Stimulated activated naive CD8-positive, alpha-beta T cell treated with anti-CD3 and anti-CD28 coated beads, Interleukin-15, amount 100 ng/mL, for 72 hours (primary cell): ENCODE measurements around the gene PSMC6.
"Not testable (repeated sequence)": the region's sequence is repeated elsewhere in the genome, so short reads cannot be mapped to it uniquely, and the experiment has no call there.

Experiments used
- ATAC-seq: fragments of 150-1000 bp; cut with Tn5 transposase; 2 replicates; pipeline ENCODE4 v1.10.0; 2021; ENCODE audit warnings: mild to moderate bottlenecking, moderate library complexity
- DNase-seq, 2 donors: peaks; one replicate each; pipeline ENCODE4 v3.0.0; 2021 to 2022
- H3K27ac Mint-ChIP-seq, 2 donors: one replicate each; pipeline ENCODE4 v1.8.0; 2022; ENCODE audit warnings: mild to moderate bottlenecking in 2 of 2, mixed read lengths in 2 of 2, moderate library complexity in 2 of 2
- H3K27me3 Mint-ChIP-seq: one replicate; pipeline ENCODE4 v1.8.0; 2022; ENCODE audit warnings: mixed read lengths
- H3K4me1 Mint-ChIP-seq: one replicate; pipeline ENCODE4 v1.8.0; 2022; ENCODE audit warnings: mild to moderate bottlenecking, mixed read lengths
- H3K4me3 Mint-ChIP-seq, 2 donors: one replicate each; pipeline ENCODE4 v1.8.0; 2022; ENCODE audit warnings: mild to moderate bottlenecking in 2 of 2, mixed read lengths in 2 of 2, moderate library complexity in 1 of 2
- H3K9me3 Mint-ChIP-seq, 2 donors: one replicate each; pipeline ENCODE4 v1.8.0; 2022; ENCODE audit warnings: mixed read lengths in 2 of 2

Gene PSMC6

DNA sequence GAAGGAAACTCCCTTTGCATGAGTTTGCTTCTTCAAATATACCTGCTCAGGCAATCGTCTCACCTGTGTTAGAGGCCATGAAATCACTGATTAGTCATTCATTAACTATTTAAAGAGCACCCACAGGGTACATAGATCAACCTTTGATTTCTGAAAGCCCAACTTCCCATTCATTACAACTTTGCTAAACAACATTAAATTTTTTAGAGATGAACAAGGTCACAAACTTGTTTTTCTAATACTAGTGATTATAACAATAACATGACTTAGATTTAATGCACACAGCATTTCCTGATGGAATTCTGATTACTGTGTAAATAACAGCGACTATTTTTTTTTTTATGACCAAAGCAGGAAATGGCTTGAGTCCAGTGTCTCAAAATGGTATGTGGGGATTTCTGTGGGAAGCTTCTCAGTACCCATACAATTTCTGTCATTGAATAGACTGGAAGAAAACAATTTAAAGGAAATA is 6.3 kb upstream of the PSMC6 start:
- DNase-seq, result no peak
- Mint-ChIP-seq H3K27ac (no peak overlapping the region), H3K9me3 (no peaks in the 10 kb centered on the region), H3K4me3 (no peak overlapping the region), H3K27me3 (no peaks in the 10 kb centered on the region), H3K4me1 (no peaks in the 10 kb centered on the region)
- no peak for ATAC-seq

DNA sequence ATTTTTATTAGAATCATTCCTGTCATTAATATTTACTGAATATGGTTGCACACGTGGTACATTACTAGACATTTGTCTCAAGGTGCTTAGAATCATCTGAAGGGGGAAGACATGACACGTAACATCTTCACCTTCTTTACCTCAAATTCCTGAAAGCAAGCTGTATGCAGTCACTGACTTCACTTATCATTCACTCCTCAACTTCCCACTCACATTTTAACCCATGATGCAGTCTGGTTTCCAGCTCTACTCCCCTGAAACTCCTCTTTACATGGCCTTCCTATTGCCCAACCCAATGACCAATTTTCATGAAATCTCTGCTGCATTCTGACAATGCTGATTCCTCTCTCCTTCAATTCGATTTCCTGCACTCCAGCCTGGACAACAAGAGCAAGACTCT is 5.8 kb upstream of the PSMC6 start:
- no peak overlapping the region for H3K27ac Mint-ChIP-seq
- peaks cover 3% of the 10 kb centered on the region for H3K4me1 Mint-ChIP-seq
- no peaks in the 10 kb centered on the region for H3K27me3 Mint-ChIP-seq
- no peaks in the 10 kb centered on the region for H3K9me3 Mint-ChIP-seq
- no peak for DNase-seq
- no peak for ATAC-seq
- H3K4me3 Mint-ChIP-seq, result no peak overlapping the region

- Mint-ChIP-seq H3K4me3 (no peak overlapping the region), H3K4me1 (peaks cover 21% of the 10 kb centered on the region), H3K9me3 (no peaks in the 10 kb centered on the region), H3K27ac (no peak overlapping the region), H3K27me3 (no peaks in the 10 kb centered on the region)
- DNase-seq (no peak), ATAC-seq (no peak)
Observed at GRCh38 chr14:52703225-52703624, 3.8 kb upstream of the PSMC6 start.

GRCh38 chr14:52703664-52704063 is 3.3 kb upstream of the PSMC6 start:
- no peaks in the 10 kb centered on the region for H3K9me3 Mint-ChIP-seq
- peak overlapping the region in 1 of 2 donors; percentile 60 for H3K27ac Mint-ChIP-seq
- H3K27me3 Mint-ChIP-seq, result no peaks in the 10 kb centered on the region
- peaks cover 24% of the 10 kb centered on the region for H3K4me1 Mint-ChIP-seq
- DNase-seq, result no peak
- H3K4me3 Mint-ChIP-seq, result no peak overlapping the region
- ATAC-seq, result no peak

DNA sequence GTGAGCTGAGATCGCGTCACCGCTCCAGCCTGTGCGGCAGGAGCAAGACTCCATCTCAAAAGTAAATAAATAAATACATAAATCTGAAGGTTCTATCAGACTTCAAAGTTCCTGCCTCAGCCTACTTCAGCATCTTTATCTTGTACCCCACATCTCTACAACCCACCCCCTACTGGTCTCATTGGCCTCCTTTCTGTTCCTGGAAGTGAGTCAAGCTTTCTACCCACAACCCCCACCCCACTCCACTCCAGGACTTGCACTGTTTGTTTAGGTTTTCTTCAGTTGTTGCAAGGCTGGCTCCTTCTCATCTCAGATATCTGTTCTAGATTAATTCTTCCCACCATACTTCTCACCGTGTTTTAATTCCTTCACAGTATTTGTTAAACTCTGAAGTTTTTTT is 714 bp upstream of the PSMC6 start:
- no peaks in the 10 kb centered on the region for H3K27me3 Mint-ChIP-seq
- no peaks in the 10 kb centered on the region for H3K9me3 Mint-ChIP-seq
- DNase-seq, result peak in 1 of 2 donors; percentile 44
- H3K27ac Mint-ChIP-seq, result peak overlapping the region; percentile 97 to 99
- ATAC-seq, result peak; percentile 68
- peak overlapping the region; percentile 96 to 100 for H3K4me3 Mint-ChIP-seq
- H3K4me1 Mint-ChIP-seq, result peaks cover 39% of the 10 kb centered on the region

DNA sequence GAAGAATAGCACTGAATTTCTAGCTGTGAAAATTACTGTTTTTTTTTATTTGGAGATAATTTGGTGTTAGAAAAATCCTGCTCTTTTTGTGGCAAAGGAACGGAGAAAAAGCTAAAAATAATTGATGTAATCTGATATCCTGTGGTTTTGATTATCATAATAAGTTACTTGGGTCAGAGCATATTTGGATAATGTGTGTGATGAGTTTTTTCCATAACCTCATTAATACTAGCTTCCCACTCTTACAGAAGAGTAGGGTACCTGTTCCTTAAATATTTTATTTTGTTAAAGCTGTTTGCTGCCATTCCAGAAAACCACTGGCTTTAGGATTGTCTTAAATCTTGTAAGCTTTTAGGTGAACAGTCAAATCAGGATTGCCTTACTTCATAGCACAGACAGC is 4.7 kb downstream of the PSMC6 start:
- H3K4me3 Mint-ChIP-seq, result no peak overlapping the region

GRCh38 chr14:52716155-52716554 is 9.2 kb downstream of the PSMC6 start:
- Mint-ChIP-seq H3K4me1 (peaks cover 4% of the 10 kb centered on the region), H3K27me3 (no peaks in the 10 kb centered on the region), H3K4me3 (no peak overlapping the region), H3K27ac (no peak overlapping the region), H3K9me3 (no peaks in the 10 kb centered on the region)
- ATAC-seq, result no peak
- no peak for DNase-seq

More for the DNA sequence above, 4.7 kb downstream of the PSMC6 start:
- no peak for ATAC-seq
- H3K27ac Mint-ChIP-seq, result no peak overlapping the region
- peaks cover 35% of the 10 kb centered on the region for H3K4me1 Mint-ChIP-seq
- no peaks in the 10 kb centered on the region for H3K9me3 Mint-ChIP-seq
- DNase-seq, result no peak
- H3K27me3 Mint-ChIP-seq, result no peaks in the 10 kb centered on the region

DNA sequence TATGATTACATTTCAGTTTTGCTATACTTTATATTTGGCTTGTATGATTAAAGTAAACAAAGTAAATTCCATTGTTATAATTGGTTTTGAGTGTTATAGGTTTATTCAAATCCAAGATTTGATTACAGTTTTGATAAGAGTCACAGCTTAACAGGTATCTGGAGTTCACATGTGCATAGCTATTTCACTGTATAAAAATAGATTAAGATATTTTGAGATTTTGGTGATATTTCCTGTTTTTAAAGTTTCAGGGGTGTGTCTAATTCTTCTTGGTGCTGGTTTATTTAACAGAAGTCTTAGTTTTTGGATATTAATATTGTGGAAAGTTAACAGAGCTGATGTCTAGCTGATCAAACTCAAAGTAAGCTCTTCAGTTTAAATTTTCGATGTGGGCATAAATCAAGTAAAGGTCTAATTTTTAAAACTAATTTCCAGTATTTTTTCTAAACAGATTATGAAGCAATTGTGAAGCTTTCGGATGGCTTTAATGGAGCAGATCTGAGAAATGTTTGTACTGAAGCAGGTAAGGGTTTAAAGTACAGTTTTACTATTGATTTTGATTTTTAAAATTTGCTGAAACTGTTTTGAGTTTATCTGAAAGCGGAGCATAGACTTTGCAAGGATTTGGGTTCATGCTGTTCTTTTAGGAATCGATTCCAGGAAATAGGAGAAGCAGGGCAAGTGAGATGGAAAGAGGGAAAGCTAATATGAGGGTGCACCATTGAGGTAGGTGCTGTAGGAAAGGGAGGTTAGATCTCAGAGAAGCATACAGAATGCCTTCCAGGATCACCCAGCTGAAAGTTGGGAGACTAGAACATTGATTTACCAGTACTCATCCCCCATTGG is 16.7 kb downstream of the PSMC6 start:
- no peaks in the 10 kb centered on the region for H3K27me3 Mint-ChIP-seq
- H3K4me3 Mint-ChIP-seq, result no peak overlapping the region
- H3K27ac Mint-ChIP-seq, result peak overlapping the region; percentile 37 to 58
- peaks cover 25% of the 10 kb centered on the region for H3K4me1 Mint-ChIP-seq
- DNase-seq (no peak), ATAC-seq (no peak)
- H3K9me3 Mint-ChIP-seq, result no peaks in the 10 kb centered on the region

DNA sequence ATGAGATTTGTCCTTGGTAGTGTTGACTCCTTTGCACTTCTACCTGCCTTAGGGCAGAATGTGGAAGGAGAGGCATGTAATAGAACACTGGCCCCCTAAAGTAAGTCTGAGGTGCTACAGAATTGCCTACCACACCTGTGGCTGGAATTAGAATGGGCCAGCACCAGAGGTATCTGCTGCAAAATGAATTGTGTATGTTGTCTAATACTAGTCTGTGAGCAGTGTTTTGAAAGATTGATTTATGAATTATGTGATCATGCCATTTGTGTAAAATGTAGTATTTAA is 17.3 kb downstream of the PSMC6 start:
- Mint-ChIP-seq H3K4me3 (no peak overlapping the region), H3K27me3 (no peaks in the 10 kb centered on the region), H3K9me3 (no peaks in the 10 kb centered on the region), H3K27ac (no peak overlapping the region), H3K4me1 (peaks cover 25% of the 10 kb centered on the region)
- ATAC-seq (no peak), DNase-seq (no peak)

DNA sequence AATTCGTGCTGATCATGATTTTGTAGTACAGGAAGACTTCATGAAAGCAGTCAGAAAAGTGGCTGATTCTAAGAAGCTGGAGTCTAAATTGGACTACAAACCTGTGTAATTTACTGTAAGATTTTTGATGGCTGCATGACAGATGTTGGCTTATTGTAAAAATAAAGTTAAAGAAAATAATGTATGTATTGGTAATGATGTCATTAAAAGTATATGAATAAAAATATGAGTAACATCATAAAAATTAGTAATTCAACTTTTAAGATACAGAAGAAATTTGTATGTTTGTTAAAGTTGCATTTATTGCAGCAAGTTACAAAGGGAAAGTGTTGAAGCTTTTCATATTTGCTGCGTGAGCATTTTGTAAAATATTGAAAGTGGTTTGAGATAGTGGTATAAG is 20.5 kb downstream of the PSMC6 start:
- H3K27ac Mint-ChIP-seq, H3K27me3 Mint-ChIP-seq, DNase-seq, H3K9me3 Mint-ChIP-seq, ATAC-seq, H3K4me3 Mint-ChIP-seq: not testable (repeated sequence)
- H3K4me1 Mint-ChIP-seq, result peaks cover 22% of the 10 kb centered on the region

DNA sequence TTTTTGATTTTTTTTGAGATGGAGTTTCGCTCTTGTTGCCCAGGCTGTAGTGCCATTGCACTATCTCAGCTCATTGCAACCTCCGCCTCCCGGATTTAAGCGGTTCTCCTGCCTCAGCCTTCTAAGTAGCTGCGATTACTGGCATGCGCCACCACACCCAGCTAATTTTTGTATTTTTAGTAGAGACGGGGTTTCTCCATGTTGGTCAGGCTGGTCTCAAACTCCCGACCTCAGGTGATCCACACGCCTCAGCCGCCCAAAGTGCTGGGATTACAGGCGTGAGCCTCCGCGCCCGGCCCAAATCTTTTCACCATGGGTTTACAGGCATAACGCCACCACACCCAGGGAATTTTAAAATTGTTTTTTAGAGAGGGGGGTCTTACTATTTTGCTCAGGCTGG is 22.0 kb downstream of the PSMC6 start:
- not testable (repeated sequence) for H3K9me3 Mint-ChIP-seq, H3K27ac Mint-ChIP-seq, H3K4me3 Mint-ChIP-seq, DNase-seq, H3K27me3 Mint-ChIP-seq, ATAC-seq
- peaks cover 25% of the 10 kb centered on the region for H3K4me1 Mint-ChIP-seq

DNA sequence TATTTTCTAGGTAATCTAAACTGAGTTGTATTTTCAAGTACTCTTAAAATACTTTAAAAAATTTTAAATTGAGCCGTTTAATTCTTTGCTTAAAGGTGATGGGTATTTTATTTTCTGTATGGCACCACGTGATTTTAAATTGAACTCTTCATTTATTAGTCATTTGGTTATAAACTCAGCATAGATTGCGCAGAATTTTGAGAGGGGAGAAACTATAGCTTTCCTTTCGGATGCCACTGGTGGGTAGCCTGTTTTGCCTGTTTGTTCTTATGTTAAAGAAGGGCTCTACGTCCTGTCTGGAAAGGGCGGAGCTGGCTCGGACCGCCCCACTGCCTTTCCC is 22.6 kb downstream of the PSMC6 start:
- H3K27ac Mint-ChIP-seq, result peak overlapping the region; percentile 40 to 98
- peaks cover 29% of the 10 kb centered on the region for H3K4me1 Mint-ChIP-seq
- H3K27me3 Mint-ChIP-seq, result no peaks in the 10 kb centered on the region
- peak overlapping the region; percentile 89 to 95 for H3K4me3 Mint-ChIP-seq
- no peak for DNase-seq
- H3K9me3 Mint-ChIP-seq, result no peaks in the 10 kb centered on the region
- ATAC-seq, result no peak

- Mint-ChIP-seq H3K4me1 (peaks cover 33% of the 10 kb centered on the region), H3K27me3 (no peaks in the 10 kb centered on the region), H3K9me3 (no peaks in the 10 kb centered on the region), H3K27ac (peak within 1 kb of the TSS; percentile 76 to 98), H3K4me3 (peak within 1 kb of the TSS; percentile 89 to 95)
- DNase-seq (peak; percentile 97 to 98), ATAC-seq (peak; percentile 96)
Observed at GRCh38 chr14:52729925-52730708, 23.1 kb downstream of the PSMC6 start, which contains the start of gene STYX. Gene STYX, plus strand, starts transcription at chr14:52730166. Its CDS starts 309 bp downstream, at chr14:52730475.

GRCh38 chr14:52730709-52731111 is 23.7 kb downstream of the PSMC6 start:
- H3K9me3 Mint-ChIP-seq, result no peaks in the 10 kb centered on the region
- DNase-seq, result no peak
- no peaks in the 10 kb centered on the region for H3K27me3 Mint-ChIP-seq
- no peak for ATAC-seq
- peak overlapping the region; percentile 76 to 98 for H3K27ac Mint-ChIP-seq
- H3K4me3 Mint-ChIP-seq, result peak overlapping the region; percentile 89 to 95
- peaks cover 38% of the 10 kb centered on the region for H3K4me1 Mint-ChIP-seq

DNA sequence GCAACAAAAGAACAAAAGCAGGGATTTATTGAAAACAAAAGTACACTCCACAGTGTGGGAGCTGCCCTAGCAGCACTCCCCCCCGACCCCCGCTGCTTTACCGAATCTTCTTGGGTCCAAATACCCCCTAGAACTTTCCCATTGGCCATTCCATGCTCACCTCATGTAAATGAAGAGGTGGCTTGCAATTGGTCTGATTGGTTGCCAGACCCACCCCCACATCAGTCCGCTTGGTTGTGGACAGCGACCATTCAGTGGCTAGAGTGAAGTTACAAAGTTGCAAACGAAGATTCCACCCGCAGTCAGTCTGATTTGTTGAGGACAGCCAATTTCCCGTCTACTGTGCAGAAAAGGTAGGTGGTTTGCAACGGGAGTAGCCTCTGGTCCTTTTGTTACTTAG is 26.8 kb downstream of the PSMC6 start:
- ATAC-seq (no peak), DNase-seq (no peak)
- no peak overlapping the region for H3K27ac Mint-ChIP-seq
- no peak overlapping the region for H3K4me3 Mint-ChIP-seq
- no peaks in the 10 kb centered on the region for H3K27me3 Mint-ChIP-seq
- peaks cover 65% of the 10 kb centered on the region for H3K4me1 Mint-ChIP-seq
- H3K9me3 Mint-ChIP-seq, result no peaks in the 10 kb centered on the region

DNA sequence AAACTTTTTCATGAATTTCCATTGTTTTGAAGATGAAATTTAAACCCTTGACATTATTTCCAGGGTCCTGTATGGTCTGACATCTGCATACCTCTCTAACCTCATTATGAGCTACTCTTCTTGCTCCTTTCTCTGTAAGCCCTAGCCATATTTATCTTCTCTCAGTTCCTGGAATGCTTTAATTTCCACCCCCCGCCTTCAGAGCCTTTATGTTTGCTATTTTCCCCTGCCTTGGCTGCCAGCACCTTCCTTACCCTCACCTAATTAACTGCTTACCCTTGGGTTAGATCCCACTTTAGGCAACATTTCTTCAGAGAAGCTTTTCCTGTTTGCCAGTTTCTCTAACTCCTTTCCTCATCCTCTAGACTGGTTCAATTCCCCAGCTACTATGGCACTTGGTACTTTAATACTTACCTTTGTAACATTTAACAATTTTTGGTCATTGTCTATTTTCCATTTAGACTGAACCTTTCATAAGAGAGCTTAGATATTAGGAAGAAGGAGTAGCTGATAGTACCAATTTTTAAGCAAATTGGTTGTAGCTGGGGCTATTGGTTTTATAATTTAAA is 29.0 kb downstream of the PSMC6 start:
- H3K27ac Mint-ChIP-seq, result peak overlapping the region; percentile 4 to 21
- DNase-seq, result no peak
- ATAC-seq, result no peak
- no peaks in the 10 kb centered on the region for H3K27me3 Mint-ChIP-seq
- H3K9me3 Mint-ChIP-seq, result no peaks in the 10 kb centered on the region
- H3K4me3 Mint-ChIP-seq, result peak overlapping the region; percentile 5 to 27
- peaks cover 78% of the 10 kb centered on the region for H3K4me1 Mint-ChIP-seq
